Calu3 (cell line): ENCODE data around the gene NES. TPM values are rescaled to one million over a fixed set of nuclear protein-coding genes. Genes with fewer than 3 reads are reported as not detected.

Experiments used
- BruUV-seq: library from RNA; stranded (reverse); fragments of 400-500 nt; replicated peaks from 2 replicates; lab custom pipeline; 2021; lab: Mats Ljungman, UMichigan
- CTCF ChIA-PET: fragments of 300-600 bp; sonication (Branson Sonifier 250); formaldehyde crosslinking; loops from one replicate; lab custom pipeline; 2022; ENCODE audit warnings: antibody characterized with exemption; lab: Charles Lee
- DNase-seq: peaks from one replicate; pipeline ENCODE4 v3.0.0; 2022
- H3K27ac Mint-ChIP-seq: one replicate; pipeline ENCODE4 v1.8.0; 2022; ENCODE audit warnings: mixed read lengths; ENCODE audit not compliant: unreplicated experiment
- H3K27me3 Mint-ChIP-seq: one replicate; pipeline ENCODE4 v1.8.0; 2022; ENCODE audit warnings: mixed read lengths; ENCODE audit not compliant: unreplicated experiment
- H3K36me3 Mint-ChIP-seq: one replicate; pipeline ENCODE4 v1.8.0; 2022; ENCODE audit warnings: mild to moderate bottlenecking, moderate library complexity, mixed read lengths; ENCODE audit not compliant: insufficient read depth, unreplicated experiment
- H3K4me1 Mint-ChIP-seq: one replicate; pipeline ENCODE4 v1.8.0; 2022; ENCODE audit warnings: mild to moderate bottlenecking, low read depth, mixed read lengths; ENCODE audit not compliant: unreplicated experiment
- H3K4me3 Mint-ChIP-seq: one replicate; pipeline ENCODE4 v1.8.0; 2022; ENCODE audit warnings: mild to moderate bottlenecking, low read depth, moderate library complexity, mixed read lengths; ENCODE audit not compliant: unreplicated experiment
- H3K9me3 Mint-ChIP-seq: one replicate; pipeline ENCODE4 v1.8.0; 2022; ENCODE audit warnings: low read depth, mixed read lengths; ENCODE audit not compliant: unreplicated experiment
- CTCF ChIP-seq: fragments of 200-600 bp; IDR thresholded peaks from one replicate; pipeline ENCODE4 v1.8.0; 2022; ENCODE audit warnings: antibody characterized with exemption; ENCODE audit not compliant: unreplicated experiment
- intact Hi-C: fragments of 100-400 bp; cut with micrococcal nuclease; formaldehyde crosslinking; loops from one replicate; pipeline ENCODE4 v1.10.0; 2022; ENCODE audit not compliant: unreplicated experiment
- total RNA-seq: library from RNA; stranded (reverse); gene quantifications from 2 replicates; pipeline ENCODE4 v1.2.3, GENCODE V29; 2022

Gene NES
- total RNA-seq, 1 experiment from 2014 or later: 7.4 TPM

GRCh38 chr1:156721535-156721934 is 44.3 kb upstream of the NES start:
- BruUV-seq: no TSS peak

GRCh38 chr1:156721131-156721530 is 43.9 kb upstream of the NES start:
- Mint-ChIP-seq H3K9me3 (no peaks in the 10 kb centered on the region), H3K27me3 (no peaks in the 10 kb centered on the region), H3K27ac (no peak overlapping the region), H3K36me3 (peaks cover 18% of the 10 kb centered on the region), H3K4me3 (no peak overlapping the region), H3K4me1 (peaks cover 17% of the 10 kb centered on the region)
- intact Hi-C loops: no loop called here
- DNase-seq: no peak
- TF ChIP-seq CTCF: no peak
- CTCF ChIA-PET: no interaction called here
- no TSS peak for BruUV-seq

More at GRCh38 chr1:156721535-156721934, 44.3 kb upstream of the NES start:
- H3K9me3 Mint-ChIP-seq: no peaks in the 10 kb centered on the region
- H3K36me3 Mint-ChIP-seq: peaks cover 18% of the 10 kb centered on the region
- no peak for DNase-seq
- TF ChIP-seq CTCF: no peak
- no peaks in the 10 kb centered on the region for H3K27me3 Mint-ChIP-seq
- H3K27ac Mint-ChIP-seq: no peak overlapping the region
- CTCF ChIA-PET: interaction anchor here (1.3 kb wide), 1 partner anchor 32 kb away, joined by 4 read pairs; no protein-coding TSS in a partner anchor
- intact Hi-C loops: no loop called here
- no peak overlapping the region for H3K4me3 Mint-ChIP-seq
- H3K4me1 Mint-ChIP-seq: peaks cover 17% of the 10 kb centered on the region

- no peak for DNase-seq
- CTCF ChIA-PET: interaction anchor here (0.7 to 1.5 kb wide), 2 partner anchors 8 to 171 kb away, joined by 3 to 5 read pairs; no protein-coding TSS in a partner anchor
- Mint-ChIP-seq H3K36me3 (peaks cover 23% of the 10 kb centered on the region), H3K27ac (no peak overlapping the region), H3K4me3 (no peak overlapping the region), H3K27me3 (no peaks in the 10 kb centered on the region), H3K4me1 (peaks cover 8% of the 10 kb centered on the region), H3K9me3 (no peaks in the 10 kb centered on the region)
- BruUV-seq: no TSS peak
- intact Hi-C loops: no loop called here
- no peak for TF ChIP-seq CTCF
Observed at GRCh38 chr1:156717351-156717750, 40.1 kb upstream of the NES start.

GRCh38 chr1:156714830-156715229 is 37.6 kb upstream of the NES start:
- H3K4me1 Mint-ChIP-seq: peaks cover 8% of the 10 kb centered on the region
- CTCF ChIA-PET: interaction anchor here (0.9 to 1.0 kb wide), 2 partner anchors 26 to 94 kb away, joined by 3 read pairs; no protein-coding TSS in a partner anchor
- peak overlapping the region; percentile 8 for H3K27ac Mint-ChIP-seq
- peaks cover 12% of the 10 kb centered on the region for H3K36me3 Mint-ChIP-seq
- no peak overlapping the region for H3K4me3 Mint-ChIP-seq
- DNase-seq: no peak
- no peak for TF ChIP-seq CTCF
- no peaks in the 10 kb centered on the region for H3K27me3 Mint-ChIP-seq
- no peaks in the 10 kb centered on the region for H3K9me3 Mint-ChIP-seq
- intact Hi-C loops: no loop called here
- BruUV-seq: no TSS peak
